Fibroblast of villous mesenchyme (primary cell): ENCODE results near the gene CDK5RAP3. TPM values are rescaled to one million over a fixed set of nuclear protein-coding genes. Genes with fewer than 3 reads are reported as not detected.
"Not testable (repeated sequence)": the region's sequence is repeated elsewhere in the genome, so short reads cannot be mapped to it uniquely, and the experiment has no call there.

ENCODE experiments used
- DNase-seq: peaks from one replicate; pipeline ENCODE4 v3.0.0-alpha.2; 2010; ENCODE audit warnings: low read depth
- H3K4me3 ChIP-seq: 2 replicates; pipeline ENCODE4 v1.5.1; 2011; ENCODE audit warnings: low read depth, mild to moderate bottlenecking, low read length
- CTCF ChIP-seq: IDR thresholded peaks from 2 replicates; pipeline ENCODE4 v1.5.1; 2012; ENCODE audit warnings: low read depth, mild to moderate bottlenecking, low read length; ENCODE audit not compliant: insufficient read depth
- total RNA-seq: library from RNA; depleted of rRNA; stranded (reverse); fragments of >200 nt; gene quantifications from 2 replicates; pipeline ENCODE4 v1.2.3, GENCODE V29; 2012

Gene CDK5RAP3
- total RNA-seq, 1 donor = 32.4 TPM

DNA sequence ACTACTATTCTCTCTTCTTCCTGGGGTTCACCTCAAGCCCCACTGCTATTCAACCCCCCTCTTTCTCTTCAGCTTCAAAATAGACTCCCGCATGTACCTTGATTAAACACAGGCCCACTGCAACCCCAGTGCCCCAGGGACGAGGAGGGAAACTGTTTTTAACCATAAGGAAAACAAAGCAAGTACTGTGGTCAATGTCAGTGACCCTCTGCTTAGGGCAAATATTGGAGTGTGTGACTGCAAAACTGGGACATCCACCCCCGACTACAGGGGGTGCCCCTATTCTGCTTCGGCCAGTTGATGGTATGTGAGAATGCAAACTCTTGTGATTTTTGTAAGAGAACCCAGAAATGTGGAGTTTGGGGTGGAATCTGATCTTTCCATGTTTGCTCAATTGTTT lies 39.1 kb upstream of the CDK5RAP3 start:
- DNase-seq = no peak
- H3K4me3 ChIP-seq = no peak overlapping the region
- TF ChIP-seq CTCF = no peak

DNA sequence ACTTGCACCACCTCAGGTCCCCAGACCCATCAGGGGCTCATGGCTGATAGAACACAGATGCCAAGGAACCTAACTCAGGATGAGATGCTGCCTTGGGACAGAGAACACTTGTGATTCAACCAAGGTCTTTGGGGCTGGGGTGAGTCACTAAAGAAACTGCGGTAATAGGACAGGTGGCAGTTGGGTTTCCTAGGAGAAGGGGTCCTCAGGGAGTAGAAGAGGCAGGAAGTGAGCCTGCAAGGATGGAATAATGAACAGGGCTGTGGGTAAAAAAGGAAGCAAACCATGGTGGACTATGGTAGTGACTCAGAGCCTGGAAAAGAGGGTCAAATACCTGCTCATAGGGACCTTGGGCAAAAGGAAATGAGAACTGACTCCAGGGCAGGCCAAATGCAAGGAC lies 36.1 kb upstream of the CDK5RAP3 start:
- TF ChIP-seq CTCF = no peak
- no peak for DNase-seq

GRCh38 chr17:47935468-47935867 lies 35.4 kb upstream of the CDK5RAP3 start:
- H3K4me3 ChIP-seq, DNase-seq: not testable (repeated sequence)

More for the DNA sequence above, 36.1 kb upstream of the CDK5RAP3 start:
- H3K4me3 ChIP-seq = no peak overlapping the region

DNA sequence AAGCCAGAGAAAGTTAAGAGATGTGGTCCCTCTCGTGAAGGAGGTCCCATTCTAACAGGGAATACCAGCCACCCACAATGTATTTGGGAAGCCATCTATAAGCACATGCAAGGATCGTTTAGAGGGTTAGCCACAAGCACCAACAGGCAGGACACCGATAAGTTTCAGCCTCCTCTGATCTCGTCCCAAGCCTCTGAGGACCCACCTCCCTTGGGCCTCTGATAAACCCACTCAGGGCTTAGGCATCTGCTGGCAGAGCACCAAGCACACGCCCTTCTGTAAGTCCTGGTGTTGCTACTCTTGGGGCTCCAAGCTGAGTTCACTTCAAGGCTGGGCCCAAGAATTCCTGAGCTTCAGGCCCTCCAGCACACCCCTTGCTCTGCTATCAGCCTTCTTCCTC lies 35.0 kb upstream of the CDK5RAP3 start:
- H3K4me3 ChIP-seq = no peak overlapping the region
- no peak for TF ChIP-seq CTCF
- DNase-seq = peak; percentile 77

GRCh38 chr17:47937941-47938340 lies 33.0 kb upstream of the CDK5RAP3 start:
- no peak for DNase-seq
- no peak for TF ChIP-seq CTCF
- no peak overlapping the region for H3K4me3 ChIP-seq

DNA sequence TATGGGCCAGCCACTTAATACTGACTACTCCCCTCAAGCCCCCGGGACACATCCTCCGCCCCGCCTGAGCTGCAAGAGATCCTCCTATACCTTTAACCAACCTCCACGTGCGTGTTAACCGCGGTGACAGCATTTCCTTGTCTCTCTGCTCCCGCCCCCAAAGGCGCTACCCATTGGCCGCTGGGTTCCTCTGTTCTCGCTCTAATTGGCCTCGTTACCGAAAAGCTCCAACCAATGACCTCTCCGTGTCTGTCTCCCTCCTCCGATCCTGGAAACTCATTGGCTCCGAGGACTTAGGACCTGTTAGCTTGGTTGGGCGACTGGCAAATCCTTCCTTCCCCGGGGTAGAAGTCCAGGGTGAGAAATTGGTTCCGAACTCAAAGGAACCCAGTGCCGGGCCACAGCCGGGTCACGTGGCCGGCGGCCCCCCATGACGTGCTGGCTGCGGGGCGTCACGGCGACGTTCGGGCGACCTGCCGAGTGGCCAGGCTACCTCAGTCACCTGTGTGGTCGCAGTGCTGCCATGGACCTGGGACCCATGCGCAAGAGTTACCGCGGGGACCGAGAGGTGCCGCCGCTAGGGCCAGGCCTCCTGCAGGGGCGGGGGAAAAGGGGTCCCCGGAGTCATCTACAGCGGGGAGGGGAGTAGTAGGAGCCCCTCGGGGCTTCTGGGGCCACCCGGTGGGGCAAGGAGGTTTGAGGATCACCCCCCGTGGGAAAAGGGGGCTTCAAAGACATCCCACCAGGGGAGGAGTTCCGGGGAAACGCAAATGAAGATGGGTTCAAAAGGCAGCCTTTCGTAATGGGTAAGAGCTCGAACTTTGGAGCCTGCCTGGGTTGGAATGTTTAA lies 29.4 kb upstream of the CDK5RAP3 start, which contains the start of gene PNPO:
PNPO (plus strand) TSS at position 326 of the 850 bp plus-strand sequence; CDS start at position 431, 105 bp downstream.
- peak within 1 kb of the TSS; percentile 82 for H3K4me3 ChIP-seq
- no peak for TF ChIP-seq CTCF
- peak; percentile 96 for DNase-seq

DNA sequence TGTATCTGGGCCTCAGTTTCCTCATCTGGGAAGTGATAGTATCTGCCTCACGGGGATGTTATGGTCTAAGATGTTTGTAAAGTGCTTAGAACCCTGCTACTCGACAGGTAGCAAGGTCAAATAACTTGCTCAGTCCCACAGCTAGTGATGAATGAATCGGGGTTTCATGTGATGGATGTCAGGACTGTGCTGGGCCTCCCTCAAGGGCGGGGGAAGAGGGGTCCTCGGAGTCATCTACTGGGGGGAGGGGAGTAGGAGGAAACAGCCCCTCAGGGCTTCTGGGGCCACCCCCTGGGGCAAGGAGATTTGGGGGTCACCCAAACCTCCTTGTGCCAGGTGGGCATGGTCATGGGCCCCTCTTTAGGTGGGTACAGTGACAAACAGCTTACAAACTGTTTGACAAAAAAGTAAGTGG lies 28.8 kb upstream of the CDK5RAP3 start:
- H3K4me3 ChIP-seq = peak overlapping the region; percentile 82
- DNase-seq = no peak
- TF ChIP-seq CTCF = no peak
